SK-N-SH treated with all-trans-retinoic acid at 6 μM for 48 hours (cell line): ENCODE data around the gene CHD1.

Experiments
- ATAC-seq: fragments of 200-7000 bp; cut with Tn5 transposase; 3 replicates; pipeline ENCODE4 v1.9.1; 2020; ENCODE audit warnings: mild to moderate bottlenecking, moderate library complexity
- BACH2 ChIP-seq: fragments of 250-450 bp; sonication (Bioruptor Pico); IDR thresholded peaks from 2 replicates; pipeline ENCODE4 v1.9.0; 2021; ENCODE audit warnings: mild to moderate bottlenecking, borderline replicate concordance
- CSDC2 ChIP-seq: fragments of 250-450 bp; sonication (Bioruptor Pico); IDR thresholded peaks from 2 replicates; pipeline ENCODE4 v1.5.0; 2020; ENCODE audit warnings: mild to moderate bottlenecking, moderate library complexity
- ESRRG ChIP-seq: fragments of 250-450 bp; sonication (Bioruptor Pico); IDR thresholded peaks from 2 replicates; pipeline ENCODE4 v1.6.1; 2021; ENCODE audit warnings: mild to moderate bottlenecking
- GLIS3 ChIP-seq: fragments of 250-450 bp; sonication (Bioruptor Pico); IDR thresholded peaks from 2 replicates; pipeline ENCODE4 v1.5.0; 2020; ENCODE audit warnings: mild to moderate bottlenecking, moderate library complexity
- ISL1 ChIP-seq: fragments of 250-450 bp; sonication (Bioruptor Pico); IDR thresholded peaks from 2 replicates; pipeline ENCODE4 v2.1.2; 2022; ENCODE audit warnings: mild to moderate bottlenecking, moderate library complexity
- OSR1 ChIP-seq: fragments of 250-450 bp; sonication (Bioruptor Pico); IDR thresholded peaks from 2 replicates; pipeline ENCODE4 v1.8.0; 2022; ENCODE audit warnings: moderate library complexity, mild to moderate bottlenecking, inconsistent platforms
- RARB ChIP-seq: fragments of 250-450 bp; sonication (Bioruptor Pico); IDR thresholded peaks from 2 replicates; pipeline ENCODE4 v1.8.0; 2021; ENCODE audit warnings: mild to moderate bottlenecking, moderate library complexity
- SNAI2 ChIP-seq: fragments of 250-450 bp; sonication (Bioruptor Pico); IDR thresholded peaks from 2 replicates; pipeline ENCODE4 v1.5.0; 2020; ENCODE audit warnings: mild to moderate bottlenecking, moderate library complexity
- TCF4 ChIP-seq: fragments of 250-450 bp; sonication (Bioruptor Pico); IDR thresholded peaks from 2 replicates; pipeline ENCODE4 v1.8.0; 2021; ENCODE audit warnings: mild to moderate bottlenecking, moderate library complexity, borderline replicate concordance
- TOX ChIP-seq: fragments of 250-450 bp; sonication (Bioruptor Pico); IDR thresholded peaks from 2 replicates; pipeline ENCODE4 v1.8.0; 2021; ENCODE audit warnings: mild to moderate bottlenecking, moderate library complexity, borderline replicate concordance
- ZC3H10 ChIP-seq: fragments of 250-450 bp; sonication (Bioruptor Pico); IDR thresholded peaks from 2 replicates; pipeline ENCODE4 v1.5.1; 2021; ENCODE audit warnings: mild to moderate bottlenecking, moderate library complexity
- ZFP30 ChIP-seq: fragments of 450-650 bp; formaldehyde crosslinking; IDR thresholded peaks from 2 replicates; pipeline ENCODE4 v1.5.0; 2022; ENCODE audit warnings: mild to moderate bottlenecking, moderate library complexity
- ZNF565 ChIP-seq: fragments of 450-650 bp; formaldehyde crosslinking; conservative IDR thresholded peaks from 2 replicates; pipeline ENCODE4 v1.5.0; 2020; ENCODE audit warnings: low read depth, mild to moderate bottlenecking, moderate library complexity
- ZNF8 ChIP-seq: fragments of 450-650 bp; formaldehyde crosslinking; IDR thresholded peaks from 2 replicates; pipeline ENCODE4 v1.5.0; 2020; ENCODE audit warnings: mild to moderate bottlenecking, moderate library complexity
- TF ChIP-seq, protein P1 (sequence below): fragments of 250-450 bp; sonication (Bioruptor Pico); IDR thresholded peaks from 2 replicates; pipeline ENCODE4 v1.5.1; 2021; ENCODE audit warnings: mild to moderate bottlenecking, moderate library complexity
- TF ChIP-seq, protein P2 (sequence below): fragments of 250-450 bp; sonication (Bioruptor Pico); IDR thresholded peaks from 2 replicates; pipeline ENCODE4 v1.5.1; 2020; ENCODE audit warnings: low read depth, mild to moderate bottlenecking, moderate library complexity
- TF ChIP-seq, protein P3 (sequence below): fragments of 250-450 bp; sonication (Bioruptor Pico); IDR thresholded peaks from 2 replicates; pipeline ENCODE4 v1.5.0; 2020; ENCODE audit warnings: mild to moderate bottlenecking, moderate library complexity
- TF ChIP-seq, protein P4 (sequence below): fragments of 250-450 bp; sonication (Bioruptor Pico); IDR thresholded peaks from 2 replicates; pipeline ENCODE4 v1.8.0; 2021; ENCODE audit warnings: low read depth, mild to moderate bottlenecking, moderate library complexity, borderline replicate concordance
- TF ChIP-seq, protein P5 (sequence below): fragments of 250-450 bp; sonication (Bioruptor Pico); IDR thresholded peaks from 2 replicates; pipeline ENCODE4 v1.8.0; 2020; ENCODE audit warnings: mild to moderate bottlenecking, moderate library complexity, borderline replicate concordance

CHD1 gene

DNA sequence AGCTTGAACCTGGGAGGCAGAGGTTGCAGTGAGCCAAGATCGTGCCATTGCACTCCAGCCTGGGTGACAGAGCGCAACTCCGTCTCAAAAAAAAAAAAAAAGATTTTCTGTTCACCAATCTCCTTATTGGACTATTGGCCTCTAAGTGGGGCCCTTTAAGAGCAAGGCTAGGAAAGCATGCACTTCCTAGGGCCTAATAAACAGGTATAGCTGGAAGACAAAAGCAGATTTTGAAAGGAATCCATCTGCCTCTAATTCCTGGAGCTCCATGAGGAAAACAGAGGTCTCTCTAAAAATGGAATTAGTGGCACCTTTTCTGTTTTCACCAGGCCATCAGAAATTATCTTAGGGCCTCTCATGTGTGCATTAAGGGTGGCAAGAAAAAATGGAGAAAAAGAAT, 85.3 kb downstream of the CHD1 start:
- TF ChIP-seq SNAI2 (CRISPR knock-in tag) (no peak), CSDC2 (CRISPR knock-in tag) (no peak), RARB (CRISPR knock-in tag) (no peak), ESRRG (CRISPR knock-in tag) (no peak), BACH2 (CRISPR knock-in tag) (no peak)
- ATAC-seq, result no peak

DNA sequence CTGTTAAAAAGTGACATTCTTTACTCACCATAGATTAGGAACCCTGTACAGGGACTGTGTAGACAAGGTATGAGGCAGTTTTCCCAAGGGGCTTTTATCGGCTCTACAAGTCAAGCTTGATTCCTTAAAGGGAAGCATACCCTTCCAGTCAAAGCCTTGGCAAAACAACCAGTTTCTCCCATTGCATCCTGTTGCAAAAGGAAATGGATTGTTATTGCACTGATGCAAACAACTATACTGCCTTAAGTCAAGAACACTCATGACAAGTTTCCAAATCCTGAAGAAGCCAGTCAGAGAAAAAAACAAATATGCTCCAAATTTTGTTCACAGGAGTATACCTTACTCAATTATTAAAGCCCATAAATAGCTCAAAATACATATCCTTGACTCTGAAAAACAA, 87.9 kb downstream of the CHD1 start:
- TF ChIP-seq, protein P1, sequence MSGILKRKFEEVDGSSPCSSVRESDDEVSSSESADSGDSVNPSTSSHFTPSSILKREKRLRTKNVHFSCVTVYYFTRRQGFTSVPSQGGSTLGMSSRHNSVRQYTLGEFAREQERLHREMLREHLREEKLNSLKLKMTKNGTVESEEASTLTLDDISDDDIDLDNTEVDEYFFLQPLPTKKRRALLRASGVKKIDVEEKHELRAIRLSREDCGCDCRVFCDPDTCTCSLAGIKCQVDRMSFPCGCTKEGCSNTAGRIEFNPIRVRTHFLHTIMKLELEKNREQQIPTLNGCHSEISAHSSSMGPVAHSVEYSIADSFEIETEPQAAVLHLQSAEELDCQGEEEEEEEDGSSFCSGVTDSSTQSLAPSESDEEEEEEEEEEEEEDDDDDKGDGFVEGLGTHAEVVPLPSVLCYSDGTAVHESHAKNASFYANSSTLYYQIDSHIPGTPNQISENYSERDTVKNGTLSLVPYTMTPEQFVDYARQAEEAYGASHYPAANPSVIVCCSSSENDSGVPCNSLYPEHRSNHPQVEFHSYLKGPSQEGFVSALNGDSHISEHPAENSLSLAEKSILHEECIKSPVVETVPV (CRISPR knock-in tag), result no peak
- TF ChIP-seq, protein P2, sequence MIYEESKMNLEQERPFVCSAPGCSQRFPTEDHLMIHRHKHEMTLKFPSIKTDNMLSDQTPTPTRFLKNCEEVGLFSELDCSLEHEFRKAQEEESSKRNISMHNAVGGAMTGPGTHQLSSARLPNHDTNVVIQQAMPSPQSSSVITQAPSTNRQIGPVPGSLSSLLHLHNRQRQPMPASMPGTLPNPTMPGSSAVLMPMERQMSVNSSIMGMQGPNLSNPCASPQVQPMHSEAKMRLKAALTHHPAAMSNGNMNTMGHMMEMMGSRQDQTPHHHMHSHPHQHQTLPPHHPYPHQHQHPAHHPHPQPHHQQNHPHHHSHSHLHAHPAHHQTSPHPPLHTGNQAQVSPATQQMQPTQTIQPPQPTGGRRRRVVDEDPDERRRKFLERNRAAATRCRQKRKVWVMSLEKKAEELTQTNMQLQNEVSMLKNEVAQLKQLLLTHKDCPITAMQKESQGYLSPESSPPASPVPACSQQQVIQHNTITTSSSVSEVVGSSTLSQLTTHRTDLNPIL (CRISPR knock-in tag), result no peak
- TF ChIP-seq ESRRG (CRISPR knock-in tag) (no peak), TOX (CRISPR knock-in tag) (no peak), ZC3H10 (CRISPR knock-in tag) (no peak), TCF4 (CRISPR knock-in tag) (no peak)
- TF ChIP-seq, all 23 proteins: peak for 0
- ATAC-seq, result no peak

DNA sequence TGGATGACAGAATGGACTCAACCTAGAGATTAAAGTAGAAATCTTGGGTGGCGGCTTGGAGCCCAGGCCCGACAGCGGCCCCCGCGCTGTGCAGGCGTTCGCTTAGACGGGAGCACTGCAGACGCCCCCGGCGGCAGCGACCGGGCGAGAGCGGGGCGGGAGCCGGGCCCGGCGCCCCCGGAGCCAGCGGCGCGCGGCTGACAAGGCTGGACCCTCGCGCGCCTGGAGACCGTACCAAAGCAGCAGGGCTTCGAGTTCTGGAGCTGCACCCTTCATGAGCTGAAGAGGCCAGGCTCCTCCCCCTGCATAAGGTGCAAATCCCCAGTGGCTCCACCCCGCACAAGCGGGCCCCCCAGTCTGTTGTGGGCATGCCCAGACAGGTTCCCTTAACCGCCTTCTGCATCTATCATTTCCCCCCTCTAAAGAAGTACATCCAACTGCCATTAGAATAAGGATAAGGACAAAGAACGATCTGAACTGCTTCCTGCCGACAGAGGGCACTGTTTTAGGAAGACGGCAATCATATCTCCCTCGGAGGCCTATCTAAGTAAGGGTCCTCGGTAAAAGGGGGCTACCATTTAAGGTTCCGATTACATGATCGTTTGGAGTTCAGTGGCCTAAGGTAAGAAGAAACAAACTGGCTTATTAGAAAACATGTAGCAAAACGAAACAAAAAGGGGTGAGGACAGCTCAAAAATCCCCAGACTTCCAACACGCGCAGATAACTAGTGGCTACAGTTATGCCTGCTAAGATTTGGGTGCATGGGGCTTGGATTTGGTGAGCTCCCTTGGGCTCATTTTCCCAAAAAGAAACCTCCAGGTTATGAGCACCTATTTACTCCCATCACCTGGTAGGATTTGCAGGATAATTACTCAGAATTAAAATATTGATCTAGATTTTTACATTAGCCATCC, 89.1 kb downstream of the CHD1 start:
- no peak for TF ChIP-seq TOX (CRISPR knock-in tag)
- peak; percentile 43; the same call in 1 of the 3 replicates for ATAC-seq

DNA sequence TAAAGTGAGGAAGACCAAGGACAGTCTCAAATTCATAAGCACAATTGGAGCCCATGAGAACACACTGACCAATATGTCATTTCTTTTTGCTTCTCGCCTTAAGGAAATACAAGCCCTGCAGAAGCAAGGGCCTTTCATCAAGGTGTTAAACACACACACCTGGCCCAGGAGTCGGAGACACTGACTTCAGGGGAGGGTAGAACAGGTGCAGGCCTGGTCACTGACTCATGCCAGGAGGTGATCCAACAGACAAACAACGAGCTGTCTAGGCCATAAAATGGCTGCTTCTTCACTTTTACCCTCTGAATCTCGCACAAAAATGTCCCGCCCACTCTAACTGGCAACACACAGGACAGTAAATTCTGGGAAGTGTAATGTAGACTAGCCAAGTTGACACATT, 92.6 kb downstream of the CHD1 start:
- TF ChIP-seq ZC3H10 (CRISPR knock-in tag) (no peak), ZNF565 (CRISPR knock-in tag) (no peak), TOX (CRISPR knock-in tag) (no peak), GLIS3 (CRISPR knock-in tag) (no peak), ESRRG (CRISPR knock-in tag) (no peak), ZFP30 (CRISPR knock-in tag) (no peak), OSR1 (CRISPR knock-in tag) (no peak), CSDC2 (CRISPR knock-in tag) (no peak), RARB (CRISPR knock-in tag) (no peak), ISL1 (CRISPR knock-in tag) (no peak), ZNF8 (CRISPR knock-in tag) (no peak)
- TF ChIP-seq, protein P3, sequence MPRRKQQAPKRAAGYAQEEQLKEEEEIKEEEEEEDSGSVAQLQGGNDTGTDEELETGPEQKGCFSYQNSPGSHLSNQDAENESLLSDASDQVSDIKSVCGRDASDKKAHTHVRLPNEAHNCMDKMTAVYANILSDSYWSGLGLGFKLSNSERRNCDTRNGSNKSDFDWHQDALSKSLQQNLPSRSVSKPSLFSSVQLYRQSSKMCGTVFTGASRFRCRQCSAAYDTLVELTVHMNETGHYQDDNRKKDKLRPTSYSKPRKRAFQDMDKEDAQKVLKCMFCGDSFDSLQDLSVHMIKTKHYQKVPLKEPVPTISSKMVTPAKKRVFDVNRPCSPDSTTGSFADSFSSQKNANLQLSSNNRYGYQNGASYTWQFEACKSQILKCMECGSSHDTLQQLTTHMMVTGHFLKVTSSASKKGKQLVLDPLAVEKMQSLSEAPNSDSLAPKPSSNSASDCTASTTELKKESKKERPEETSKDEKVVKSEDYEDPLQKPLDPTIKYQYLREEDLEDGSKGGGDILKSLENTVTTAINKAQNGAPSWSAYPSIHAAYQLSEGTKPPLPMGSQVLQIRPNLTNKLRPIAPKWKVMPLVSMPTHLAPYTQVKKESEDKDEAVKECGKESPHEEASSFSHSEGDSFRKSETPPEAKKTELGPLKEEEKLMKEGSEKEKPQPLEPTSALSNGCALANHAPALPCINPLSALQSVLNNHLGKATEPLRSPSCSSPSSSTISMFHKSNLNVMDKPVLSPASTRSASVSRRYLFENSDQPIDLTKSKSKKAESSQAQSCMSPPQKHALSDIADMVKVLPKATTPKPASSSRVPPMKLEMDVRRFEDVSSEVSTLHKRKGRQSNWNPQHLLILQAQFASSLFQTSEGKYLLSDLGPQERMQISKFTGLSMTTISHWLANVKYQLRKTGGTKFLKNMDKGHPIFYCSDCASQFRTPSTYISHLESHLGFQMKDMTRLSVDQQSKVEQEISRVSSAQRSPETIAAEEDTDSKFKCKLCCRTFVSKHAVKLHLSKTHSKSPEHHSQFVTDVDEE (CRISPR knock-in tag), result no peak
- TF ChIP-seq, protein P4, sequence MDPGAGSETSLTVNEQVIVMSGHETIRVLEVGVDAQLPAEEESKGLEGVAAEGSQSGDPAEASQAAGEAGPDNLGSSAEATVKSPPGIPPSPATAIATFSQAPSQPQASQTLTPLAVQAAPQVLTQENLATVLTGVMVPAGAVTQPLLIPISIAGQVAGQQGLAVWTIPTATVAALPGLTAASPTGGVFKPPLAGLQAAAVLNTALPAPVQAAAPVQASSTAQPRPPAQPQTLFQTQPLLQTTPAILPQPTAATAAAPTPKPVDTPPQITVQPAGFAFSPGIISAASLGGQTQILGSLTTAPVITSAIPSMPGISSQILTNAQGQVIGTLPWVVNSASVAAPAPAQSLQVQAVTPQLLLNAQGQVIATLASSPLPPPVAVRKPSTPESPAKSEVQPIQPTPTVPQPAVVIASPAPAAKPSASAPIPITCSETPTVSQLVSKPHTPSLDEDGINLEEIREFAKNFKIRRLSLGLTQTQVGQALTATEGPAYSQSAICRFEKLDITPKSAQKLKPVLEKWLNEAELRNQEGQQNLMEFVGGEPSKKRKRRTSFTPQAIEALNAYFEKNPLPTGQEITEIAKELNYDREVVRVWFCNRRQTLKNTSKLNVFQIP (CRISPR knock-in tag), result no peak
- TF ChIP-seq, protein P1 (CRISPR knock-in tag), result no peak
- TF ChIP-seq, protein P5, sequence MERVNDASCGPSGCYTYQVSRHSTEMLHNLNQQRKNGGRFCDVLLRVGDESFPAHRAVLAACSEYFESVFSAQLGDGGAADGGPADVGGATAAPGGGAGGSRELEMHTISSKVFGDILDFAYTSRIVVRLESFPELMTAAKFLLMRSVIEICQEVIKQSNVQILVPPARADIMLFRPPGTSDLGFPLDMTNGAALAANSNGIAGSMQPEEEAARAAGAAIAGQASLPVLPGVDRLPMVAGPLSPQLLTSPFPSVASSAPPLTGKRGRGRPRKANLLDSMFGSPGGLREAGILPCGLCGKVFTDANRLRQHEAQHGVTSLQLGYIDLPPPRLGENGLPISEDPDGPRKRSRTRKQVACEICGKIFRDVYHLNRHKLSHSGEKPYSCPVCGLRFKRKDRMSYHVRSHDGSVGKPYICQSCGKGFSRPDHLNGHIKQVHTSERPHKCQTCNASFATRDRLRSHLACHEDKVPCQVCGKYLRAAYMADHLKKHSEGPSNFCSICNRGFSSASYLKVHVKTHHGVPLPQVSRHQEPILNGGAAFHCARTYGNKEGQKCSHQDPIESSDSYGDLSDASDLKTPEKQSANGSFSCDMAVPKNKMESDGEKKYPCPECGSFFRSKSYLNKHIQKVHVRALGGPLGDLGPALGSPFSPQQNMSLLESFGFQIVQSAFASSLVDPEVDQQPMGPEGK (CRISPR knock-in tag), result no peak
- TF ChIP-seq, protein P2 (CRISPR knock-in tag), result no peak
- TF ChIP-seq, all 23 proteins: peak for 0
- no peak for ATAC-seq
